H1 (cell line): Measurements from ENCODE around the gene LTF. TPM values are rescaled to one million over a fixed set of nuclear protein-coding genes. Genes with fewer than 3 reads are reported as not detected.
A peak's percentile ranks its signal among the peaks of the same experiment; 100 is the strongest.

Experiments used
- CTCF ChIA-PET: fragments of 300-600 bp; sonication (Branson Sonifier 250); formaldehyde crosslinking; loops from one replicate; lab custom pipeline; 2021; ENCODE audit not compliant: partially characterized antibody; lab: Charles Lee
- POLR2A ChIA-PET: fragments of 300-600 bp; sonication (Branson Sonifier 250); formaldehyde crosslinking; loops from one replicate; lab custom pipeline; 2021; ENCODE audit warnings: inconsistent platforms; ENCODE audit not compliant: partially characterized antibody; lab: Charles Lee
- DNase-seq, 2 experiments: peaks; one replicate each; pipeline versions ENCODE4 v3.0.0 to v3.0.0-alpha.2; 2010 to 2022; ENCODE audit warnings: low spot score in 2 of 2, low read depth in 1 of 2, mixed read lengths in 1 of 2
- FAIRE-seq: peaks from 2 replicates; lab custom pipeline; 2011; peaks lifted over from hg19 to GRCh38; lab: Jason Lieb, UNC
- H2AFZ ChIP-seq: 2 replicates; pipeline ENCODE4 v1.8.1; 2012; ENCODE audit warnings: low read length, inconsistent platforms
- H2AK5ac ChIP-seq: 2 replicates; pipeline ENCODE4 v1.6.1; 2013; ENCODE audit warnings: low read depth, low read length
- H2BK120ac ChIP-seq: replicated peaks from 2 replicates; pipeline ENCODE3; 2013; ENCODE audit warnings: low read depth, low read length, inconsistent platforms
- H2BK12ac ChIP-seq: 2 replicates; pipeline ENCODE4 v1.6.1; 2013; ENCODE audit warnings: low read depth, low read length
- H2BK15ac ChIP-seq: 2 replicates; pipeline ENCODE4 v1.6.1; 2013; ENCODE audit warnings: low read length
- H2BK20ac ChIP-seq: 2 replicates; pipeline ENCODE4 v1.6.1; 2013; ENCODE audit warnings: low read length
- H2BK5ac ChIP-seq: 2 replicates; pipeline ENCODE4 v1.6.1; 2013; ENCODE audit warnings: low read depth, low read length
- H3K14ac ChIP-seq: 2 replicates; pipeline ENCODE4 v1.6.1; 2013; ENCODE audit warnings: inconsistent platforms; ENCODE audit not compliant: insufficient read length
- H3K18ac ChIP-seq: 2 replicates; pipeline ENCODE4 v1.6.1; 2013; ENCODE audit warnings: low read length; ENCODE audit errors: extremely low read depth
- H3K23ac ChIP-seq: 2 replicates; pipeline ENCODE4 v1.6.1; 2013; ENCODE audit warnings: inconsistent platforms; ENCODE audit not compliant: insufficient read length
- H3K23me2 ChIP-seq: 2 replicates; pipeline ENCODE4 v1.6.1; 2013; ENCODE audit warnings: low read depth, low read length
- H3K27ac ChIP-seq: 2 replicates; pipeline ENCODE4 v1.6.1; 2011; ENCODE audit warnings: low read depth, low read length, inconsistent platforms
- H3K27me3 ChIP-seq, 4 experiments: replicated peaks in 1 of 4; 1 replicate in 1 of 4; 2 replicates in 3 of 4; pipeline versions ENCODE4 v1.6.1 to v1.8.1; 2011 to 2013; ENCODE audit warnings: low read length in 3 of 4, mild to moderate bottlenecking in 3 of 4, inconsistent platforms in 2 of 4, mixed read lengths in 2 of 4, moderate library complexity in 1 of 4; ENCODE audit not compliant: control insufficient read depth in 3 of 4, insufficient read depth in 3 of 4; ENCODE audit errors: extremely low read depth in 1 of 4
- H3K36me3 ChIP-seq, 4 experiments: 2 replicates each; pipeline versions ENCODE4 v1.6.1 to v1.8.1; 2011 to 2013; ENCODE audit warnings: mild to moderate bottlenecking in 4 of 4, low read length in 3 of 4, moderate library complexity in 2 of 4, control low read depth in 1 of 4, inconsistent platforms in 1 of 4; ENCODE audit not compliant: insufficient read depth in 4 of 4, control insufficient read depth in 2 of 4
- H3K4ac ChIP-seq: replicated peaks from 2 replicates; pipeline ENCODE3; 2013; ENCODE audit warnings: low read length, low read depth, mixed read lengths, inconsistent platforms; ENCODE audit not compliant: insufficient read length
- H3K4me1 ChIP-seq, 4 experiments: replicated peaks in 1 of 4; 1 replicate in 1 of 4; 2 replicates in 3 of 4; pipeline versions ENCODE4 v1.6.1 to v1.8.1; 2011 to 2013; ENCODE audit warnings: low read length in 3 of 4, inconsistent platforms in 2 of 4, mixed read lengths in 1 of 4; ENCODE audit not compliant: insufficient read depth in 4 of 4, control insufficient read depth in 3 of 4
- H3K4me2 ChIP-seq, 2 experiments: 2 replicates each; pipeline versions ENCODE4 v1.6.1 to v1.8.1; 2011 to 2013; ENCODE audit warnings: low read depth in 2 of 2, low read length in 2 of 2, control low read depth in 1 of 2, inconsistent platforms in 1 of 2, mild to moderate bottlenecking in 1 of 2; ENCODE audit not compliant: insufficient read depth in 1 of 2
- H3K4me3 ChIP-seq, 4 experiments: fragments of 200-600, 300-600 bp in 1 of 4; sonication (generic), shearing (Covaris generic), sonication (Bioruptor Twin) in 1 of 4; 2 replicates each; pipeline versions ENCODE4 v1.5.1 to v1.8.1; 2011 to 2016; ENCODE audit warnings: low read length in 4 of 4, low read depth in 3 of 4, control low read depth in 2 of 4, inconsistent platforms in 2 of 4, mild to moderate bottlenecking in 2 of 4, mixed read lengths in 1 of 4, moderate library complexity in 1 of 4; ENCODE audit not compliant: insufficient read depth in 2 of 4; ENCODE audit errors: extremely low read depth in 1 of 4
- H3K56ac ChIP-seq: replicated peaks from 2 replicates; pipeline ENCODE3; 2013; ENCODE audit warnings: low read depth, mild to moderate bottlenecking, mixed read lengths, low read length, inconsistent platforms; ENCODE audit not compliant: insufficient read length
- H3K79me1 ChIP-seq: 2 replicates; pipeline ENCODE4 v1.6.1; 2013; ENCODE audit warnings: low read depth, low read length, control low read depth
- H3K79me2 ChIP-seq, 2 experiments: 2 replicates each; pipeline versions ENCODE4 v1.6.1 to v1.8.1; 2012 to 2013; ENCODE audit warnings: low read length in 2 of 2, mild to moderate bottlenecking in 2 of 2, inconsistent platforms in 1 of 2; ENCODE audit not compliant: insufficient read depth in 2 of 2, control insufficient read depth in 1 of 2
- H3K9ac ChIP-seq, 4 experiments: replicated peaks in 1 of 4; 1 replicate in 1 of 4; 2 replicates in 3 of 4; pipeline versions ENCODE4 v1.6.1 to v1.8.1; 2011 to 2013; ENCODE audit warnings: low read depth in 3 of 4, low read length in 3 of 4, control low read depth in 2 of 4, mild to moderate bottlenecking in 2 of 4, moderate library complexity in 2 of 4, inconsistent platforms in 1 of 4; ENCODE audit errors: extremely low read depth in 1 of 4
- H3K9me3 ChIP-seq, 2 experiments: 2 replicates each; pipeline versions ENCODE4 v1.6.1 to v1.8.1; 2012 to 2013; ENCODE audit warnings: mild to moderate bottlenecking in 2 of 2, moderate library complexity in 2 of 2, control low read depth in 1 of 2, inconsistent platforms in 1 of 2, low read depth in 1 of 2, low read length in 1 of 2, mixed read lengths in 1 of 2; ENCODE audit not compliant: insufficient read depth in 2 of 2
- H4K20me1 ChIP-seq, 2 experiments: replicated peaks in 1 of 2; 2 replicates each; pipeline versions ENCODE3 to v1.8.1; 2011 to 2013; ENCODE audit warnings: inconsistent platforms in 2 of 2, low read length in 2 of 2, mild to moderate bottlenecking in 1 of 2; ENCODE audit not compliant: insufficient read depth in 2 of 2, control insufficient read depth in 1 of 2
- H4K5ac ChIP-seq: 2 replicates; pipeline ENCODE4 v1.6.1; 2013; ENCODE audit warnings: low read length, low read depth, mixed read lengths, inconsistent platforms; ENCODE audit not compliant: insufficient read length
- H4K8ac ChIP-seq: 2 replicates; pipeline ENCODE4 v1.8.0; 2013; ENCODE audit warnings: mild to moderate bottlenecking, moderate library complexity, low read length, inconsistent platforms; ENCODE audit not compliant: insufficient read depth; ENCODE audit errors: extremely low read depth
- H4K91ac ChIP-seq: replicated peaks from 2 replicates; pipeline ENCODE3; 2013; ENCODE audit warnings: low read length, mixed read lengths, inconsistent platforms; ENCODE audit not compliant: insufficient read length
- CEBPB ChIP-seq: IDR thresholded peaks from 2 replicates; pipeline ENCODE4 v1.6.1; 2012; ENCODE audit warnings: low read depth, low read length
- CHD1 ChIP-seq: IDR thresholded peaks from 2 replicates; pipeline ENCODE4 v1.6.1; 2012; ENCODE audit warnings: low read depth, low read length, improper control_type of control experiment
- EGR1 ChIP-seq: IDR thresholded peaks from 2 replicates; pipeline ENCODE4 v1.6.1; 2011; ENCODE audit warnings: low read depth, low read length, borderline replicate concordance
- KDM5A ChIP-seq: fragments of 200-600 bp; IDR thresholded peaks from 2 replicates; pipeline ENCODE4 v1.7.1; 2012; ENCODE audit warnings: mild to moderate bottlenecking, low read length, inconsistent platforms, mixed read lengths
- RBBP5 ChIP-seq: IDR thresholded peaks from 2 replicates; pipeline ENCODE4 v1.7.1; 2012; ENCODE audit warnings: low read depth, mild to moderate bottlenecking, inconsistent platforms, low read length, moderate library complexity, borderline replicate concordance
- RNF2 ChIP-seq: fragments of 200-900, 300-1000 bp; sonication (generic); IDR thresholded peaks from 2 replicates; pipeline ENCODE4 v1.7.1; 2016; ENCODE audit warnings: borderline replicate concordance, low read depth, mild to moderate bottlenecking, antibody characterized with exemption, low read length; ENCODE audit not compliant: poor library complexity, severe bottlenecking; ENCODE audit errors: missing control alignments
- SIRT6 ChIP-seq: IDR thresholded peaks from one replicate; pipeline ENCODE4 v1.7.1; 2012; ENCODE audit warnings: low read length, inconsistent platforms
- TAF1 ChIP-seq: IDR thresholded peaks from 2 replicates; pipeline ENCODE4 v1.6.1; 2011; ENCODE audit warnings: mild to moderate bottlenecking, low read depth, low read length
- WGBS, 2 experiments: shearing (Covaris generic) in 1 of 2; methylation state at CpG; one replicate each; pipeline versions ENCODE4 v1.1.6 to v1.1.7; 2013 to 2015; ENCODE audit warnings: low lambda C conversion rate in 2 of 2, mixed read lengths in 2 of 2, inconsistent platforms in 1 of 2, low coverage in 1 of 2, missing lambda C conversion rate in 1 of 2; ENCODE audit not compliant: insufficient replicate concordance in 2 of 2, insufficient coverage in 1 of 2, insufficient read length in 1 of 2; ENCODE audit errors: extremely low coverage in 1 of 2, missing lambda C conversion rate in 1 of 2; 5-methylcytosine and 5-hydroxymethylcytosine counted together
- polyA plus RNA-seq, 7 experiments: library from polyadenylated mRNA; depleted of rRNA in 3 of 7; stranded (reverse) in 5 of 7; unstranded in 2 of 7; fragments of >200 nt in 5 of 7; fragments of 200-250 nt in 2 of 7; gene quantifications; 1 replicate in 5 of 7; 2 replicates in 1 of 7; 4 replicates in 1 of 7; pipeline versions ENCODE4 v1.2.1 to v1.2.3, GENCODE V29; 2011 to 2013; ENCODE audit warnings: missing spikeins in 2 of 7, mixed read lengths in 2 of 7
- total RNA-seq: library from RNA; stranded (reverse); fragmentation: NEBNext Ultra II Directional; extraction: Animal tissue kit (Norgen Biotek cat#: 25700); gene quantifications from 2 replicates; pipeline ENCODE4 v1.2.1, GENCODE V29; 2021

The LTF gene
- total and polyA plus RNA-seq, 2 of the 8 experiments (the other 6 are each of a cell fraction or from before 2014, with no cell fraction given): 0.23 to 0.99 TPM

GRCh38 chr3:46393011-46393410 lies 71.7 kb downstream of the LTF start:
- H2AFZ ChIP-seq: no peak overlapping the region
- TF ChIP-seq EGR1 (no peak), CHD1 (no peak), RBBP5 (no peak), SIRT6 (no peak), TAF1 (no peak), RNF2 (no peak), KDM5A (no peak), CEBPB (no peak)
- H3K14ac ChIP-seq: no peak overlapping the region
- no peak overlapping the region for H4K5ac ChIP-seq
- H3K18ac ChIP-seq: no peak overlapping the region
- FAIRE-seq (no peak), DNase-seq (no peak)
- no peak overlapping the region for H3K27ac ChIP-seq
- H3K56ac ChIP-seq: no peak overlapping the region
- CTCF ChIA-PET: interaction anchor here (0.6 to 1.4 kb wide), 2 partner anchors 34 to 85 kb away, joined by 3 to 4 read pairs; no protein-coding TSS in a partner anchor
- no peaks in the 10 kb centered on the region for H3K79me1 ChIP-seq
- no peaks in the 10 kb centered on the region for H3K23me2 ChIP-seq
- H2BK120ac ChIP-seq: no peak overlapping the region
- no peak overlapping the region for H2AK5ac ChIP-seq
- H3K79me2 ChIP-seq: no peaks in the 10 kb centered on the region
- no peaks in the 10 kb centered on the region for H4K20me1 ChIP-seq
- no peak overlapping the region for H3K4ac ChIP-seq
- 0 out of 2 replicates have a peak overlapping the region, but pooled peaks have one; percentile 23 for H2BK12ac ChIP-seq
- POLR2A ChIA-PET: no interaction called here
- no peak overlapping the region for H3K9ac ChIP-seq
- no peak overlapping the region for H3K4me3 ChIP-seq
- no peak overlapping the region; the same call in 1 of the 2 replicates for H2BK20ac ChIP-seq
- peaks cover 0 to 6% (median under 1%) of the 10 kb centered on the region in 4 experiments; a peak in 1 of 7 replicates for H3K4me1 ChIP-seq
- no peaks in the 10 kb centered on the region for H3K9me3 ChIP-seq
- no peak overlapping the region for H2BK5ac ChIP-seq
- WGBS, 2 experiments: 91% methylated on average over 2 of the region's 2 CpGs; no CpG with 5 or more reads in 1 of the 2 experiments
- no peak overlapping the region for H3K23ac ChIP-seq
- no peaks in the 10 kb centered on the region for H3K36me3 ChIP-seq
- no peak overlapping the region for H4K91ac ChIP-seq
- no peak overlapping the region for H2BK15ac ChIP-seq
- H3K27me3 ChIP-seq: no peaks in the 10 kb centered on the region
- H4K8ac ChIP-seq: no peak overlapping the region
- no peak overlapping the region for H3K4me2 ChIP-seq
